Esophagus squamous epithelium (tissue), 4 donors: ENCODE data around the gene GMDS.

ENCODE experiments used
- POLR2A ChIP-seq, 4 donors: fragments of 450-650 bp; IDR thresholded peaks; one replicate each; pipeline ENCODE4 v1.6.1; 2017; ENCODE audit warnings: antibody characterized with exemption in 4 of 4, mild to moderate bottlenecking in 4 of 4, moderate library complexity in 3 of 4
- TF ChIP-seq, protein P1 (sequence below), 6 experiments: fragments of 450-650 bp in 4 of 6; fragments of 200-600 bp in 2 of 6; sonication (generic) in 2 of 6; IDR thresholded peaks; one replicate each; pipeline ENCODE4 v1.5.1; 2016 to 2019; ENCODE audit warnings: antibody characterized with exemption in 6 of 6, mild to moderate bottlenecking in 4 of 6, moderate library complexity in 4 of 6

GRCh38 chr6:1839361-1839760, 406.0 kb downstream of the GMDS start:
- TF ChIP-seq, protein P1, sequence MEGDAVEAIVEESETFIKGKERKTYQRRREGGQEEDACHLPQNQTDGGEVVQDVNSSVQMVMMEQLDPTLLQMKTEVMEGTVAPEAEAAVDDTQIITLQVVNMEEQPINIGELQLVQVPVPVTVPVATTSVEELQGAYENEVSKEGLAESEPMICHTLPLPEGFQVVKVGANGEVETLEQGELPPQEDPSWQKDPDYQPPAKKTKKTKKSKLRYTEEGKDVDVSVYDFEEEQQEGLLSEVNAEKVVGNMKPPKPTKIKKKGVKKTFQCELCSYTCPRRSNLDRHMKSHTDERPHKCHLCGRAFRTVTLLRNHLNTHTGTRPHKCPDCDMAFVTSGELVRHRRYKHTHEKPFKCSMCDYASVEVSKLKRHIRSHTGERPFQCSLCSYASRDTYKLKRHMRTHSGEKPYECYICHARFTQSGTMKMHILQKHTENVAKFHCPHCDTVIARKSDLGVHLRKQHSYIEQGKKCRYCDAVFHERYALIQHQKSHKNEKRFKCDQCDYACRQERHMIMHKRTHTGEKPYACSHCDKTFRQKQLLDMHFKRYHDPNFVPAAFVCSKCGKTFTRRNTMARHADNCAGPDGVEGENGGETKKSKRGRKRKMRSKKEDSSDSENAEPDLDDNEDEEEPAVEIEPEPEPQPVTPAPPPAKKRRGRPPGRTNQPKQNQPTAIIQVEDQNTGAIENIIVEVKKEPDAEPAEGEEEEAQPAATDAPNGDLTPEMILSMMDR (IDR thresholded peaks at IDR 0.05): no peak
- no peak for TF ChIP-seq POLR2A (IDR thresholded peaks at IDR 0.05)
